NT2/D1 (cell line): ENCODE data around the gene DROSHA.

Experiments used
- SUZ12 ChIP-seq: IDR thresholded peaks from 2 replicates; pipeline ENCODE4 v1.6.1; 2011; ENCODE audit not compliant: insufficient read length, insufficient read depth; ENCODE audit errors: extremely low read depth
- YY1 ChIP-seq: IDR thresholded peaks from 2 replicates; pipeline ENCODE4 v1.6.1; 2011; ENCODE audit not compliant: insufficient read length, insufficient read depth
- ZNF274 ChIP-seq: IDR thresholded peaks from 2 replicates; pipeline ENCODE4 v1.6.1; 2011; ENCODE audit warnings: mild to moderate bottlenecking, low read depth, low read length

GRCh38 chr5:31396611-31397295 is 135.1 kb downstream of the DROSHA start:
- TF ChIP-seq ZNF274 (no peak), YY1 (no peak), SUZ12 (no peak)
